Prostate gland (tissue), 2 donors: ENCODE data around the gene CFC1.
"Not testable (repeated sequence)": the region's sequence is repeated elsewhere in the genome, so short reads cannot be mapped to it uniquely, and the experiment has no call there.

ENCODE experiments used
- POLR2A ChIP-seq: fragments of 450-650 bp; IDR thresholded peaks from one replicate; pipeline ENCODE4 v1.6.1; 2016; ENCODE audit warnings: antibody characterized with exemption, mild to moderate bottlenecking
- POLR2AphosphoS5 ChIP-seq: sonication (generic); formaldehyde crosslinking; IDR thresholded peaks from one replicate; pipeline ENCODE4 v1.6.1; 2017; ENCODE audit warnings: antibody characterized with exemption
- TF ChIP-seq, protein P1 (sequence below), 4 experiments: fragments of 200-600 bp in 2 of 4; fragments of 450-650 bp in 2 of 4; sonication (generic) in 2 of 4; IDR thresholded peaks; 1 replicate in 3 of 4; 2 replicates in 1 of 4; pipeline ENCODE4 v1.5.1; 2016 to 2019; ENCODE audit warnings: antibody characterized with exemption in 4 of 4, mild to moderate bottlenecking in 2 of 4, moderate library complexity in 2 of 4

DNA sequence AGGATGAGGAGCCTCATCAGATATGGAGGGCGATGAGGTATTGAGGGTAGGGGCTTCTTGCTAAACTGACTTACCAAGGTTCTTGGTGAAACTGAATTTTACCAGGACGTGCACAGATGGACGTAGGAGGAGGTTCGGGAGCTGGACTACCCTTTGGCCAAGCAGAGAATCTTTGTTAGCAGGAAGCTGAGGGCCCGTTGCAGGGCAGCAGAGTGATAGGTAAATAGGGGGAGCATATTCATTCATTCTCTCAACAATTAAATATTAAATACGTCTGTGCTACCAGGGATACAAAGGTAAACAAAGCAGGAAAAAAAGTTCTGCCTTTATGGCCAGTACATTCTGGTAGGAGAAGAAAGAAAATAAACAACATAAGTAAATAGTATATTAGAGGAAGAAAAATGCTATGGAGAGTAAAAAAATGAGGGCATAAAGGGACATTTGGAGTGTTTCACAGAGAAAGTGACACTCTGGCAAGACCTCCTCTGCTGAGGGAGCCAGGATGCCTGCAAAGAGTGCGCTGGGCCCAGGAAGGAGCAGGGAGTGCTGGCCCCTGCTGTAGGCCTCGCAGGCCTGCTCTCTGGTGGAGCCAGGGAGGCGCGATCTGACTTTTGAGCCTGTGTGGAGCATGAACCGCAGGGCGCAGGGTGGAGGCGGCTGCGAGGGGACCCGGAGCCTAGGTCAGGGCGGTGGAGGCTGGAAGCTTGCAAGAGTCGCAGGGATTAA, 9.1 kb upstream of the CFC1 start:
- TF ChIP-seq, protein P1, sequence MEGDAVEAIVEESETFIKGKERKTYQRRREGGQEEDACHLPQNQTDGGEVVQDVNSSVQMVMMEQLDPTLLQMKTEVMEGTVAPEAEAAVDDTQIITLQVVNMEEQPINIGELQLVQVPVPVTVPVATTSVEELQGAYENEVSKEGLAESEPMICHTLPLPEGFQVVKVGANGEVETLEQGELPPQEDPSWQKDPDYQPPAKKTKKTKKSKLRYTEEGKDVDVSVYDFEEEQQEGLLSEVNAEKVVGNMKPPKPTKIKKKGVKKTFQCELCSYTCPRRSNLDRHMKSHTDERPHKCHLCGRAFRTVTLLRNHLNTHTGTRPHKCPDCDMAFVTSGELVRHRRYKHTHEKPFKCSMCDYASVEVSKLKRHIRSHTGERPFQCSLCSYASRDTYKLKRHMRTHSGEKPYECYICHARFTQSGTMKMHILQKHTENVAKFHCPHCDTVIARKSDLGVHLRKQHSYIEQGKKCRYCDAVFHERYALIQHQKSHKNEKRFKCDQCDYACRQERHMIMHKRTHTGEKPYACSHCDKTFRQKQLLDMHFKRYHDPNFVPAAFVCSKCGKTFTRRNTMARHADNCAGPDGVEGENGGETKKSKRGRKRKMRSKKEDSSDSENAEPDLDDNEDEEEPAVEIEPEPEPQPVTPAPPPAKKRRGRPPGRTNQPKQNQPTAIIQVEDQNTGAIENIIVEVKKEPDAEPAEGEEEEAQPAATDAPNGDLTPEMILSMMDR (IDR thresholded peaks at IDR 0.05): not testable (repeated sequence)
- not testable (repeated sequence) for TF ChIP-seq POLR2A, POLR2AphosphoS5
